GM15510 (cell line): ENCODE results near the gene ZNF778.
A peak's percentile ranks its signal among the peaks of the same experiment; 100 is the strongest.

Source experiments
- POLR2A ChIP-seq: IDR thresholded peaks from 3 replicates; pipeline ENCODE4 v1.6.1; 2011; ENCODE audit warnings: borderline replicate concordance; ENCODE audit not compliant: insufficient read length; ENCODE audit errors: extremely low read depth

Gene ZNF778

GRCh38 chr16:89217388-89218191, at the start of gene ZNF778:
ZNF778 (plus strand) TSS chr16:89217703; CDS start chr16:89221128, 3,425 bp downstream.
- peak; percentile 82 for TF ChIP-seq POLR2A

GRCh38 chr16:89168381-89169189, 48.9 kb upstream of the ZNF778 start:
- no peak for TF ChIP-seq POLR2A

- no peak for TF ChIP-seq POLR2A
Measured at GRCh38 chr16:89169778-89170177, 47.7 kb upstream of the ZNF778 start.

GRCh38 chr16:89170346-89171215, 46.9 kb upstream of the ZNF778 start:
- no peak for TF ChIP-seq POLR2A

GRCh38 chr16:89171216-89172170, 46.0 kb upstream of the ZNF778 start, which contains the start of gene CDH15:
CDH15 (plus strand) TSS chr16:89171748; CDS start chr16:89171832, 84 bp downstream.
- no peak for TF ChIP-seq POLR2A

- TF ChIP-seq POLR2A: no peak
Measured at GRCh38 chr16:89172171-89172527, 45.4 kb upstream of the ZNF778 start.

GRCh38 chr16:89172528-89173173, 44.9 kb upstream of the ZNF778 start:
- TF ChIP-seq POLR2A: no peak

- no peak for TF ChIP-seq POLR2A
Measured at GRCh38 chr16:89173174-89173921, 44.2 kb upstream of the ZNF778 start.

- no peak for TF ChIP-seq POLR2A
Measured at GRCh38 chr16:89174055-89174827, 43.3 kb upstream of the ZNF778 start.

- TF ChIP-seq POLR2A: no peak
Measured at GRCh38 chr16:89174877-89175276, 42.6 kb upstream of the ZNF778 start.

- no peak for TF ChIP-seq POLR2A
Measured at GRCh38 chr16:89175280-89176146, 42.0 kb upstream of the ZNF778 start.
